Neuronal stem cell (in vitro differentiated cells): ENCODE results near the gene TIGAR.

ENCODE experiments used
- DNase-seq: peaks from one replicate; pipeline ENCODE4 v3.0.0-alpha.2; 2013; ENCODE audit warnings: low spot score
- H2AFZ ChIP-seq: one replicate; pipeline ENCODE4 v1.6.1; 2013; ENCODE audit warnings: mild to moderate bottlenecking, low read length, inconsistent platforms
- H2AK5ac ChIP-seq: 2 replicates; pipeline ENCODE4 v1.6.1; 2013; ENCODE audit warnings: low read depth, mild to moderate bottlenecking, inconsistent platforms, low read length, moderate library complexity, mixed read lengths
- H2BK120ac ChIP-seq: 2 replicates; pipeline ENCODE4 v1.6.1; 2013; ENCODE audit warnings: low read depth, mild to moderate bottlenecking, inconsistent platforms, low read length, moderate library complexity, mixed read lengths
- H2BK12ac ChIP-seq: one replicate; pipeline ENCODE4 v1.6.1; 2013; ENCODE audit warnings: low read length, inconsistent platforms
- H2BK15ac ChIP-seq: 2 replicates; pipeline ENCODE4 v1.6.1; 2013; ENCODE audit warnings: mild to moderate bottlenecking, low read length, inconsistent platforms, mixed read lengths
- H2BK5ac ChIP-seq: one replicate; pipeline ENCODE4 v1.6.1; 2013; ENCODE audit warnings: inconsistent platforms, mild to moderate bottlenecking, low read length, moderate library complexity
- H3K14ac ChIP-seq: one replicate; pipeline ENCODE4 v1.6.1; 2013; ENCODE audit warnings: low read length, inconsistent platforms
- H3K18ac ChIP-seq: 2 replicates; pipeline ENCODE4 v1.6.1; 2013; ENCODE audit warnings: low read length, inconsistent platforms
- H3K23ac ChIP-seq: 2 replicates; pipeline ENCODE4 v1.6.1; 2013; ENCODE audit warnings: low read depth, mild to moderate bottlenecking, mixed read lengths, low read length, inconsistent platforms; ENCODE audit not compliant: poor library complexity
- H3K27ac ChIP-seq: replicated peaks from 3 replicates; pipeline ENCODE4 v1.5.1; 2013; ENCODE audit warnings: low read length, inconsistent platforms
- H3K27me3 ChIP-seq, 3 experiments: 2 replicates each; pipeline ENCODE4 v1.6.1; 2013; ENCODE audit warnings: low read length in 3 of 3, mild to moderate bottlenecking in 2 of 3, inconsistent platforms in 1 of 3, low read depth in 1 of 3, mixed read lengths in 1 of 3, moderate library complexity in 1 of 3; ENCODE audit not compliant: control insufficient read depth in 3 of 3, insufficient read depth in 3 of 3
- H3K36me3 ChIP-seq, 2 donors: replicated peaks in 1 of 2; 2 replicates each; pipeline ENCODE4 v1.6.1; 2013; ENCODE audit warnings: low read length in 2 of 2; ENCODE audit not compliant: control insufficient read depth in 2 of 2, insufficient read depth in 2 of 2
- H3K4ac ChIP-seq: 2 replicates; pipeline ENCODE4 v1.6.1; 2013; ENCODE audit warnings: inconsistent platforms, mild to moderate bottlenecking, low read length, moderate library complexity
- H3K4me1 ChIP-seq, 2 donors: 1 replicate in 1 of 2; 2 replicates in 1 of 2; pipeline ENCODE4 v1.6.1; 2013; ENCODE audit warnings: low read length in 2 of 2, low read depth in 1 of 2; ENCODE audit not compliant: control insufficient read depth in 2 of 2, insufficient read depth in 1 of 2
- H3K4me2 ChIP-seq: one replicate; pipeline ENCODE4 v1.6.1; 2013; ENCODE audit warnings: mild to moderate bottlenecking, low read length, inconsistent platforms; ENCODE audit not compliant: insufficient read depth, poor library complexity, severe bottlenecking
- H3K4me3 ChIP-seq, 2 donors: 2 replicates each; pipeline ENCODE4 v1.5.1; 2013; ENCODE audit warnings: low read length in 2 of 2, mild to moderate bottlenecking in 2 of 2, inconsistent platforms in 1 of 2, moderate library complexity in 1 of 2
- H3K79me1 ChIP-seq: one replicate; pipeline ENCODE4 v1.6.1; 2013; ENCODE audit warnings: low read depth, mild to moderate bottlenecking, inconsistent platforms, low read length, moderate library complexity
- H3K9ac ChIP-seq: one replicate; pipeline ENCODE4 v1.6.1; 2013; ENCODE audit warnings: mild to moderate bottlenecking, low read depth, low read length, inconsistent platforms; ENCODE audit not compliant: poor library complexity
- H3K9me3 ChIP-seq, 2 donors: replicated peaks in 1 of 2; 2 replicates each; pipeline versions ENCODE3 to v1.6.1; 2013; ENCODE audit warnings: low read length in 2 of 2, mild to moderate bottlenecking in 2 of 2, inconsistent platforms in 1 of 2, low read depth in 1 of 2, mixed read lengths in 1 of 2, moderate library complexity in 1 of 2; ENCODE audit not compliant: control insufficient read depth in 2 of 2, insufficient read depth in 1 of 2
- H4K8ac ChIP-seq: one replicate; pipeline ENCODE4 v1.6.1; 2013; ENCODE audit warnings: low read depth, mild to moderate bottlenecking, inconsistent platforms, low read length, moderate library complexity
- H4K91ac ChIP-seq: one replicate; pipeline ENCODE4 v1.6.1; 2013; ENCODE audit warnings: low read length, low read depth, mild to moderate bottlenecking, inconsistent platforms; ENCODE audit not compliant: poor library complexity
- WGBS, 2 donors: extraction: QIAGEN DNeasy Blood & Tissue Kit; methylation state at CpG; one replicate each; pipeline ENCODE4 v1.1.7; 2013; ENCODE audit warnings: missing lambda C conversion rate in 2 of 2, mixed read lengths in 1 of 2; ENCODE audit not compliant: insufficient read length in 2 of 2, insufficient replicate concordance in 1 of 2; ENCODE audit errors: extremely low coverage in 2 of 2; 5-methylcytosine and 5-hydroxymethylcytosine counted together

Gene TIGAR

DNA sequence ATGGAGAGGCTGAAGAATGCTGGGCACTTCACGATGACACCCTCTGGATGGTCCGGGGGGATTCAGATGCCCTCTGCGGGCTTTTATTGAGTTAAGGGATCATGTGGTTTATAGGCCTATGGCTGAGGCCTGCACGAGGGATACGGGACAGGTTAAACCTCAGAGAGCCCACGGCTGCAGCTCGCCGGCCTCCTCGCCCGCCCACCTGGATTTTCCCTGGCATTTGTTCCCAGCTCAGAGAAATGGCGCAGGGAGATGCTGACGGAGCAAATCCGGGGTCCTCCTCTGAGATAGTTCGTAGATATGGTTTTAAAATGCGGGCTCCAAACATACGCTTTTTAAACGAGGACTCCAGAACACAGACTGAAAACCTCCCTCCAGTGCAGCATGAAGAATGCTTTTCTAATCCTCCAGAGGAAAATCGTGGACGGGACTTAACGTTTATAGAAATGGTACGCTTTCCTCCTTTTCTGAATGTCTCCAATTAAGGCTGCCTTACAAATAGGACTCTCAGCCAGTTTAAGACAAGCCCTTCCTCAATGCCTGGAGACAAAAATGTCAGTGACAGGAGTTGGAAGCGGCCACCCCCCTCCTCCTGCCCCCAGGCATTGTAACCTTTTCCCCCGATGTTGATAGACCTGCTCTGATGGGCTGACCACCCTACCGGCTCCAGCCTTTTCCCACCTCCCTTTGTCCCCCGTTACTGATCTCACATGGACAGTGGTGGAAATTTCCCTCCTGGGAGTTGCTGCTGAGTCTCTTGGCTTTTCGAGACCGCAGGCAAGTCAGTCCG lies 30.8 kb upstream of the TIGAR start:
- no CpG with 5 or more reads among the region's 28 CpGs for WGBS, 2 donors
- H3K36me3 ChIP-seq, result peaks cover 51 to 99% of the 10 kb centered on the region in 2 donors
- DNase-seq, result no peak

DNA sequence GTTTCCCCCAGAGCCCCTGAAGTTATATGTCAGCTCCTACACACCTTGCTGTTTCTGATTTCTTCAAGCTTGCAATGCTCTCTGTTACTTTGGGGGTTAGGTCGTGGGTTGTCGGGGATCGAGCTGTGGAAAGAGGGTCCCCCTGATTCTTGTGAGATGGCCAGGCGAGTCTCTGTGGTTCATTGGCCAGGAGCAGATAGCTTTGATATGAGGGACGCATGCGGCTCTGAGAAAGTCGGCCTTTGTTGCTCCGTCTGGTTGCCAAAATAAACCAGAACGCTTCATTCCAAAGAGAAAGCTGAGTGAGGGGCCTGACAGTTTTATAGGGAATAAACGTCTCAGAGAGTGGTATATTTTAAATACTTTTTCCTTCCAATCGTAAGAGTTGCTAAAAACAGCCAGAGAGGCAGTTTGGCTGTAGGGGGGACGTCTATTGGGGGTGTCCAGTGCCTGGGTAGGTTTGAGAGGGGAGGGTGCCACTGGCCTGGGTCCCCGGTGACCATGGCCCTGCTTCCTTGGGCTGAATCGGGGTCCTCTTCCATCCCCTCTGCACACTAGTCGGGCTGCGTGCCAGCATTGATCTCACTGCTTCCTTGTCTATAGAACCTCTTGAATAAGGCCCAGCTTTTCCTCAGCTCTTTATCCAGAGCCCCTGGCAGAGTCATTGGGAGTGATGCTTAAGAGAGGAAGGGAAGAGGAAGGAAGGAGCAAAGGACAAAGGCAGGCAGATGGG lies 28.5 kb upstream of the TIGAR start:
- Histone ChIP-seq H4K91ac (no peak overlapping the region), H2AFZ (no peak overlapping the region), H4K8ac (no peak overlapping the region), H2BK15ac (no peak overlapping the region), H3K27me3 (no peaks in the 10 kb centered on the region), H3K79me1 (peaks cover 5% of the 10 kb centered on the region), H3K14ac (no peak overlapping the region), H3K4me1 (peaks cover 43 to 47% of the 10 kb centered on the region in 2 donors), H2AK5ac (no peak overlapping the region), H3K9me3 (no peaks in the 10 kb centered on the region), H3K27ac (no peak overlapping the region), H2BK12ac (no peak overlapping the region), H3K36me3 (peaks cover 42 to 99% of the 10 kb centered on the region in 2 donors), H3K4ac (no peak overlapping the region), H3K9ac (no peak overlapping the region), H3K18ac (no peak overlapping the region), H2BK120ac (no peak overlapping the region), H3K4me2 (no peak overlapping the region), H2BK5ac (no peak overlapping the region), H3K23ac (no peak overlapping the region), H3K4me3 (no peak overlapping the region)
- WGBS, 2 donors, result no CpG with 5 or more reads among the region's 16 CpGs
- no peak for DNase-seq

More for the DNA sequence above, 30.8 kb upstream of the TIGAR start:
- Histone ChIP-seq H2BK120ac (peak overlapping the region; percentile 11), H3K27me3 (no peaks in the 10 kb centered on the region), H2AK5ac (no peak overlapping the region), H2BK5ac (no peak overlapping the region), H3K9ac (no peak overlapping the region), H3K14ac (no peak overlapping the region), H3K4me3 (no peak overlapping the region), H3K79me1 (peaks cover 2% of the 10 kb centered on the region), H3K4me1 (peaks cover 57 to 60% of the 10 kb centered on the region in 2 donors), H3K9me3 (no peaks in the 10 kb centered on the region), H4K91ac (no peak overlapping the region), H2BK15ac (no peak overlapping the region), H3K23ac (no peak overlapping the region), H2AFZ (no peak overlapping the region), H3K18ac (no peak overlapping the region), H3K27ac (no peak overlapping the region), H2BK12ac (no peak overlapping the region), H3K4me2 (no peak overlapping the region), H3K4ac (no peak overlapping the region), H4K8ac (no peak overlapping the region)

DNA sequence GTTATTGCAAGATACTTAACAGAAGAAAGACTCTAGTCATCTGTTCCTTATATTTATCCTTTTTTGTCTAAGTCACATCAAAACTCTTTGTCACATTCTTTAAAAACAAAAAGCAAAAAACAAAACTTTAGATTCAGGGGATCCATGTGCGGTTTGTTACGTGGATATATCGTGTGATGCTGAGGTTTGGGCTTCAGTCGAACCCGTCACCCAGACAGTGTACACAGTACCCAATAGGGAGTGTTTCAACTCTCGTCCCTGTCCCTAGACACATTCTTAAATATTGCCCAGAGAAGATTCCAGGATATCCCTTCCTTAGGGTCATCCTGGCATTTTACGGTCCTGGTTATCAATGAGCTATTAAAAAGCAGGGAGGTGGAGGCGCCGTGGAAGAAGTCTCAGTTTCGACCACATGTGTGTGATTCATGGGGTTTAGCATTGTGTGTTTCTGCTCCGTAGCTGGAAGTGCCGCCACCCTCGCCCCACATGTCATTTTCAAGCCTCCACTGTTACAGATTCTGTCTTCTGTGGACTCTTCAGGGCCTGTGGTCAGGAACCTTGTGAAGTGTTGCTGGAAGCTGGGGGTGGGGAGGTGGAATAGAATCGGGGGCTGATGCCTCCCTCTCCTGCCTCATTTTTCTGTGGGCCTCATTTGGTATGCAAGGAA lies 27.6 kb upstream of the TIGAR start:
- no peak overlapping the region for H4K91ac ChIP-seq
- peaks cover 8% of the 10 kb centered on the region for H3K79me1 ChIP-seq
- no peak overlapping the region for H2AK5ac ChIP-seq
- no peaks in the 10 kb centered on the region for H3K27me3 ChIP-seq
- H3K18ac ChIP-seq, result peak overlapping the region; percentile 50
- WGBS, 2 donors, result no CpG with 5 or more reads among the region's 14 CpGs
- no peak overlapping the region for H3K4me3 ChIP-seq
- H2BK5ac ChIP-seq, result no peak overlapping the region
- H4K8ac ChIP-seq, result no peak overlapping the region
- no peak overlapping the region for H2BK12ac ChIP-seq
- H3K23ac ChIP-seq, result no peak overlapping the region
- no peak overlapping the region for H2AFZ ChIP-seq
- H3K14ac ChIP-seq, result no peak overlapping the region
- H3K4ac ChIP-seq, result no peak overlapping the region
- H3K27ac ChIP-seq, result peak overlapping the region; percentile 64
- no peak for DNase-seq
- no peaks in the 10 kb centered on the region for H3K9me3 ChIP-seq
- peaks cover 36 to 38% of the 10 kb centered on the region in 2 donors for H3K4me1 ChIP-seq
- no peak overlapping the region for H3K9ac ChIP-seq
- peak overlapping the region; percentile 34 for H3K4me2 ChIP-seq
- H2BK15ac ChIP-seq, result no peak overlapping the region
- no peak overlapping the region for H2BK120ac ChIP-seq
- H3K36me3 ChIP-seq, result peaks cover 39 to 99% of the 10 kb centered on the region in 2 donors
